ENCODE results near the gene IRF8. TPM values are rescaled to one million over a fixed set of nuclear protein-coding genes. Genes with fewer than 3 reads are reported as not detected.

IRF8 gene
- total RNA-seq, 1 donor from 2014 or later, result 43.1 TPM

GRCh38 chr16:85969591-85969990 lies 70.6 kb downstream of the IRF8 start:
- DNase-seq (no peak), ATAC-seq (no peak)
- Histone ChIP-seq H3K4me1 (no peaks in the 10 kb centered on the region), H3K9me3 (no peaks in the 10 kb centered on the region), H3K27ac (no peak overlapping the region), H3K36me3 (no peaks in the 10 kb centered on the region), H3K4me3 (no peak overlapping the region), H3K27me3 (no peaks in the 10 kb centered on the region)
- no peak for TF ChIP-seq CTCF (IDR thresholded peaks at IDR 0.05)
- intact Hi-C loops (cut with DNase I), result no loop called here

GRCh38 chr16:85970016-85970733 lies 71.2 kb downstream of the IRF8 start:
- intact Hi-C loops (cut with DNase I), result no loop called here
- Histone ChIP-seq H3K27me3 (no peaks in the 10 kb centered on the region), H3K4me3 (no peak overlapping the region), H3K36me3 (no peaks in the 10 kb centered on the region), H3K27ac (no peak overlapping the region), H3K4me1 (no peaks in the 10 kb centered on the region), H3K9me3 (no peaks in the 10 kb centered on the region)
- ATAC-seq (no peak), DNase-seq (no peak)
- no peak for TF ChIP-seq CTCF (IDR thresholded peaks at IDR 0.05)

GRCh38 chr16:85970738-85971137 lies 71.8 kb downstream of the IRF8 start:
- DNase-seq (no peak), ATAC-seq (no peak)
- no peak for TF ChIP-seq CTCF (IDR thresholded peaks at IDR 0.05)
- no peak overlapping the region for H3K4me3 ChIP-seq
- intact Hi-C loops (cut with DNase I), result no loop called here
- H3K36me3 ChIP-seq, result no peaks in the 10 kb centered on the region
- no peaks in the 10 kb centered on the region for H3K4me1 ChIP-seq
- no peak overlapping the region for H3K27ac ChIP-seq
- no peaks in the 10 kb centered on the region for H3K9me3 ChIP-seq
- no peaks in the 10 kb centered on the region for H3K27me3 ChIP-seq

Small RNAs within 50 kb of the gene (microRNA-seq; reads per million reads assigned to microRNA genes)
- not detected for gene MIR6774 (ENCODE audit: borderline microRNAs expressed)

Other genes starting within 250 kb of the IRF8 start
- gene GINS2, start 210.2 kb upstream of the IRF8 start, total RNA-seq, result 0.46 TPM
- 2.7 TPM for gene C16orf74, start 148.1 kb upstream of the IRF8 start, total RNA-seq
- gene EMC8, start 99.6 kb upstream of the IRF8 start, total RNA-seq, result 20.0 TPM
- 382 TPM for gene COX4I1, start 99.5 kb upstream of the IRF8 start, total RNA-seq

Data from upper lobe of right lung (tissue), 1 donor.